Loucy (cell line): ENCODE results near the gene SUMO2.

Source experiments
- EZH2phosphoT487 ChIP-seq: fragments of 200-600 bp; IDR thresholded peaks from 2 replicates; pipeline ENCODE4 v1.6.1; 2018; ENCODE audit warnings: antibody characterized with exemption, mild to moderate bottlenecking, moderate library complexity, borderline replicate concordance
- TF ChIP-seq, protein P1 (sequence below): fragments of 200-600 bp; sonication (generic); conservative IDR thresholded peaks from 2 replicates; pipeline ENCODE4 v1.5.1; 2014; ENCODE audit warnings: mild to moderate bottlenecking, antibody characterized with exemption, low read length

GRCh38 chr17:75168998-75169397 is 13.8 kb downstream of the SUMO2 start:
- TF ChIP-seq, protein P1, sequence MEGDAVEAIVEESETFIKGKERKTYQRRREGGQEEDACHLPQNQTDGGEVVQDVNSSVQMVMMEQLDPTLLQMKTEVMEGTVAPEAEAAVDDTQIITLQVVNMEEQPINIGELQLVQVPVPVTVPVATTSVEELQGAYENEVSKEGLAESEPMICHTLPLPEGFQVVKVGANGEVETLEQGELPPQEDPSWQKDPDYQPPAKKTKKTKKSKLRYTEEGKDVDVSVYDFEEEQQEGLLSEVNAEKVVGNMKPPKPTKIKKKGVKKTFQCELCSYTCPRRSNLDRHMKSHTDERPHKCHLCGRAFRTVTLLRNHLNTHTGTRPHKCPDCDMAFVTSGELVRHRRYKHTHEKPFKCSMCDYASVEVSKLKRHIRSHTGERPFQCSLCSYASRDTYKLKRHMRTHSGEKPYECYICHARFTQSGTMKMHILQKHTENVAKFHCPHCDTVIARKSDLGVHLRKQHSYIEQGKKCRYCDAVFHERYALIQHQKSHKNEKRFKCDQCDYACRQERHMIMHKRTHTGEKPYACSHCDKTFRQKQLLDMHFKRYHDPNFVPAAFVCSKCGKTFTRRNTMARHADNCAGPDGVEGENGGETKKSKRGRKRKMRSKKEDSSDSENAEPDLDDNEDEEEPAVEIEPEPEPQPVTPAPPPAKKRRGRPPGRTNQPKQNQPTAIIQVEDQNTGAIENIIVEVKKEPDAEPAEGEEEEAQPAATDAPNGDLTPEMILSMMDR, result no peak
- TF ChIP-seq EZH2phosphoT487, result no peak
